ENCODE data around the gene ZBTB21.

The ZBTB21 gene

DNA sequence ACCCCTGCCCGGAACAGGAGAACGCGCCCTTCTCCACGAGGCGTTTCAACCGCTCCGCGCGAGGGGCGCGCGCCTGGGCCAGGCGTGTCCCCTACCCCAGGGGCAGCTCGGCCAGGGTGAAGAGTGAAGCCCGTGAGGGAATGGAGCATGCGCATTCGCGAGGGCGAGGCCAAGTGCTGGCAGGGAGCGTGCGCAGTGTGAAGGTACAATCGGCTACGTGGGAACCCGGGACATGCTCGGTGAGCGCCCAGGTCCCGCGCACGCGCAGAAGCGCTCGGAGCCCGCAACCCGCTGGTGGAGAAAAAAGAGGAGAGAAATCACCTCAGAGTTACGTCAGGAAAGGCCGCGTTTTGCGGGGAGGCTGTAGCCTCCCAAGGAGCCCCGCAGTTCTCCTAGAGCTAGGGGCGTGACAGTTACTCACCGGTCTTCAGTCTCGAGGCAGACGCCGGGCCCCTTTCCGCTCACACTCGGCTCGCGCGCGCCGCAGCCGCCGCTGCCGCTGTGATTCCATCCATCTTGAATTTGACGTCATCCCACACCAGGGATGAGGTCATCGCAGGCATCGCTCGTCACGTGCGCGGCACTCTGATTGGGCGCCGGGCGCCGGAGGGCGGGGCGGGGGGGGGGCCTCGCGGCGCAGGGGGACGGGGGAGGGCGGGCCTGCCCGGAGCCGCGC is at the start of gene ZBTB21:
Gene ZBTB21, minus strand, starts transcription at position 530 of the 676 bp plus-strand sequence. CDS start 16,265 bp downstream, outside the sequence.
- DNase-seq: peak; percentile 97 to 98

DNA sequence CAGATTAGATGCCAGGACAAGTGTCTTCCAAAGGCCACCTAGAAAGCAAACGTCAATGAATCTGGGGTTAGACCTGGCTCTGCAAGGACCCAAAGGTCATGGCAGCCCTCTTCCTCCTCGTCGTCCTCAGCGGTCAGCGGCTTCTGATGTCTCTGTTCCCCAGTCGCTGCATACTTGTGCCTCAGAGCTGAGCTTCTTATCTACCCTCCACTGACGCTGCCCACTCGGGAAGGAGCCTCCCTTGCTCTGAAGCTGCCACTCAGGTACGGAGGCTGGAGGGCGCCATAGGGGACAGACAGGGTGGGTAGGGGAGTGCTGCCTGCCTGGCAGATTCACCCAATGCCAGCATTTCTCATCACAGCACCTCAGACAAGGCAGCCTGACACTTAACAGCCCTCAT is 49.6 kb upstream of the ZBTB21 start:
- no peak for DNase-seq

DNA sequence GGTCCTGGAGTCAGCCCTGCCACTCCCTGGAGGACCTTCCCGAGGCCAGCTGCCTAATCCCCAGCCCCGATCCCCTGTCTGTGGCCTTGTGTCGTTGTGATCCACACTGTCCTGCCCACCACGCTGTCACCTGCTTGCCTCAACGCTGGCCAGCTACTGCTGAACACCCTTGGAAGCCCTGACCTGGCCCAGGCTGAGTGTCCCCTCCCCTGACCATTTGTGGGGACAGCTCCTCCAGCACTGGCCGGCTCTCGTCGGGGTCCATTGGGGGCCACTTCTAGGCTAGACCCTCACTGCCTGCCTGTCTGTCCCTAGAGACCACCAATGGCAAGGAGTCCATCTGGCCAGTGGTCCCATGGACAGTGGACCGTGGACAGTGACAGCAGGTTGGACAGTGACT is 49.0 kb upstream of the ZBTB21 start:
- DNase-seq: no peak

DNA sequence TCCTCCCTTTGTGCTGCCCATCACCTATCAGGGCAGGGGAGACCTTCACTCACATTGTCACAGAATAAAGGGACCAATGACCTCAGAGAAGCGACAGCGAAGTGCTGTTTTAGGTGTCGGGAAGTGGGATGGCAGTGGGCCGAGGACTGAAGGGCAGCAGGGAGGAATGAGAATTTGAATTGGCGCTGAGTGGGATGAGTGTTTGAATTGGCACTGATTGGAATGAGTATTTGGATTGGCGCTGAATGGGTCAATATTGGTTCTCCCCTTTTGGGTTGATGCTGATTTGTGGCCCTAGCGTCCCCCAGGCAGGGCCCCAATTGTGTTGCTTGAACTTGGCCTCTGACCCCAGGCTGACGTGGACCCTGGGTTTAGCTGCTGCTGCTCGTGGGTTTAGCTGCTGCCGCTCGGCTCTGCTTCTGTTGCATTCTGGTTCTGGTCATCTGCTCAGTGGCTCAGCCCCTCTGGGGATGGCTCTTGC is 48.5 kb upstream of the ZBTB21 start:
- DNase-seq: no peak

DNA sequence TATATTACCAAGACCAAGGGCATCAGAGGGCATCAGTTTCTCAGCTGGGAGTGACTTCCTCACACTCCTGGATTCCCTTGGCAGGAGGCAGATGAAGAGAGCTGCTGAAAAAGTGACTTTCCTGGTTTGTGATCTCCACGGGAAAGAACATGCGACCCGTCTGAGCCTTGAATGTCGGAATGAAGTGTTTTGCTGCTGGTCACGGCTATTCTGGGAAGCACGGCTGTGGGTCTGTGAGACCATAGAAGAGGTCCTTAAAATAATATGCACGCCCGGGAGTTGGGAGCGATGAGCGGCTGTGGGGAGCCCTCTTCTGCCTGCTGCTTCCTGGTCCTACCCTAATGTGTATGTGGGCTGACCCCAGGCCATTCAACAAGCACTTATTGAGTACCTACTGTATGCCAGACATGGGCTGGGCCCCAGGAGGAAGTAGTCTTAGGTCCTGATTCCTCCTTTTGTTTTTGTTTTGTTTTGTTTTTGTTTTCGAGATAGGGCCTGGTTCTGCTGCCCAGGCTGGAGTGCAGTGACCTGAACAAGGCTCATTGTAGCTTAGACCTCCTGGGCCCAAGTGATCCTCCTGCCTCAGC is 47.8 kb upstream of the ZBTB21 start:
- no peak for DNase-seq

DNA sequence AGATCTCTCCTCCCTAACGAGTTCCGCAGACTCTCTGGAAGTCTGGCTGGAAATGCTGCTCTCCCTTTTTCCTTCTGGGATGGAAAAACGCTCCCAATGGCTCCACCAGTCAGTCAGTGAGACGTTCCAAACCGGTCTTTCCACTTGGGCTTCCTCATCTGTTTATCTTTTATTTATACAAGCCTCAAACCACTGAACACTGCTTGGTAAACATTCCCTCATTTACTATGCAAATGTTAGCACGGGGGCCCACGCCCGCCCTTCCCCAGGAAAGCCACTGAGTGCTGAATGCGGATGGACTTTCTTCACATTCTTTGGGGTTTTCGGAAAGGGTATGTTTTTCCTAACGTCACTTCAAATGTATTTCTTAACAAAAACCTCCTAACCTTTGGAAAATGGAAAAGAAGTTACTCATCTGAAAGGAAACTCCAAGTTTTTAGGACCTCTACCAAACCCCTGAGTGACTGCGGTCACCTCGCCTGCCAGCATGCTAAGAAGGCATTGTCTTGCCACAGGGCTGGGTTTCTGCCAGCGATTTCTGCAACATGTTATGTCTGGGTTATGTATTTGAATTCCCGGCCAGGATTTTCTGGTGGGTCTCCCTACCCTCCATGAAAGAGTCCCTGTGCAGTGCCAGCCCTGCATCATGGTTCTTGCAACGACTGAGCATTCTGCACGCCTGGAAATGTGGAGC is 47.0 kb upstream of the ZBTB21 start:
- DNase-seq: no peak

DNA sequence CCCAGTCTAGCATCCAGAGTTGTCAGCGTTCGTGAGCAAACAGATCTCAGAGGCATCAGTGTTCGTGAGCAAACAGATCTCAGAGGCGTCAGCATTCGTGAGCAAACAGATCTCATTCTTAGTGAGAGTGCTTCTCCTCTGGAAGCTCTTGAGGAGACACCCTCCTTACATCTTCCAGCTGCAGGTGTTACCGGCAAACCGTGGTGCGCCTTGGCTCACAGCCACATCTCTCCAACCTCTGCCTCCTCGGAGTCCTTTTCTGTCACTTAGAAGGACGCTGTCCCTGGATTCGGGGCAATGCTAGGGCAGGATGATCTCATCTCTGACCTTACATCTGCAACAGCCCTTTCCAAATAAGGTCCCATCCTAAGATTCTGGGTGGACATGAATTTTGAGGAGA is 46.3 kb upstream of the ZBTB21 start:
- no peak for DNase-seq

DNA sequence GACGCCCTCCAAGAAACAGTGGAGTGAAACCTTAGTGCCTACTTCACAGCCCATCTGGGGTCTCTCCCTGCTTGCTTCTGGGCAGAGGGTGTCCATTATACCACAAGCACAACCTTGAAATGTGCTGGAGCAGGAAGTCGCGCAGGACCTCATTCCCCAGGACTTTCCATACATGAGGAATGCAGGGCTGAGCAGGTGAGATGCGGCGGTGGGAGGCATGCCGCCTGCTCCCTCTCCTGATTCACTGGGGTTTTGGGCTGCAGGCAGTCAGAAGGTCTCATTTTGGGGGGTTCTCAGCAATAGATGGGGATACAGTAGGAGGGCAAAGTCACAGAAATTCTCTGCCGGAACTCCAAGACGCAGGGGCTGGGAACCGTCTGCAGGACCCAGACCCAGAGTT is 45.3 kb upstream of the ZBTB21 start:
- DNase-seq: no peak

DNA sequence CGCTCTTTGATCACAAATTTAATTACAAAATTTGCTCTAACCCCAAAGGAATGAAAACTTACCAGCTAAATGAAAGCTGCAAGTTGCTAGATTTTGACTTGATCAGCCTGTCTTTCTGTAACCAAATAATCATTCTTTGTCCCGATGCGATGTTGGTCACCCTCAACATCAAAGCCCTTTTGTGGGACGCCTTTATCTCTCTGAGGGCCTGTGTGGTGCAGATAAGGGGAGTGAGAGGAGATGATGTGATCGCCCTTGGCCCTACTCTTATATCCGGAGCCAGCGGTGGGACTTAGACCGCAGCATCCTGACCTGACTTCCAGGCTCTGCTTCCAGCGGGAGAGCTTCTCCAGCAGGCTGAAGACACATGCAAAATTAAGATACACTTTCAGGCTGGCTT is 41.6 kb upstream of the ZBTB21 start:
- DNase-seq: no peak

DNA sequence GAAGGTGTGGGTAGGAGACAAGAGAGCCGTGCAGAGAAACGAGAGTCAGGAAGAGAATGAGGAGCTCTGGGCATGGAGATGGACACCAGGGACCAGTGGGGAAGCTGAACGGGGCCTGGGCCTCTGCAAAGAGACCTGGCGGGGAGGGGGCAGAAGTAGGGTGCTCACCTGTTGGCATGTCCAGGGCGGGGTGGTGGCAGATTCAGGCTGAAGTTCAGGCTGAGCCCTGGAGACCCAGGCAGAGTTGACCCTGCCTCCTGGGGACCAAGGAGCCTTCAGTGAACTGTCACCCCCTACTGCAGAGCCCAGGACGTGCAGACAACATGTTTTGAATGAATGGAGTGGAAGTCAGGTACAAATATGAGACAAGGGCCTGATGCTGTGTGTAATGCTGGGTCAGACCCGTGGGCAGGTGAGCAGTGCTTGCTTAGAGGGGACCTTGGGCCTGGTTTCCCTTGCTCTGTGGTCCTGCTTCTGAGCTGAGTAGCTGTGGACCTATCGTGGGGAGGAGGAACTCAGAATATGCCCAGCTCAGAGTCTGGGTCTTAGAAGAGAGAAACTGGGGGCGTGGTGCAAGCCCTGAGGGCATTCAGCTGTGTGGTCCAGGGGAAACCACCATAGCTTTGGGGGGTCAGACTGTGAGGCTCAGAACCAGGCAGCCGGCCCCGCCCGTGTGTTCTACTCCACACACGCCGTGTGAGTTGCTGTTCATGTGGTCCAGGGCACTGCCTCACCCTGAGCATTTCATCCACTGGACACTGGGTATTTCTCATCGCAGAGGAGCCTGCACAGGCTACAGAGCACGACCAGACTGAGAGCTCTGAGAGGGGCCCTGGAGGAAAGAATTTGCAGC is 39.6 kb upstream of the ZBTB21 start:
- no peak for DNase-seq

DNA sequence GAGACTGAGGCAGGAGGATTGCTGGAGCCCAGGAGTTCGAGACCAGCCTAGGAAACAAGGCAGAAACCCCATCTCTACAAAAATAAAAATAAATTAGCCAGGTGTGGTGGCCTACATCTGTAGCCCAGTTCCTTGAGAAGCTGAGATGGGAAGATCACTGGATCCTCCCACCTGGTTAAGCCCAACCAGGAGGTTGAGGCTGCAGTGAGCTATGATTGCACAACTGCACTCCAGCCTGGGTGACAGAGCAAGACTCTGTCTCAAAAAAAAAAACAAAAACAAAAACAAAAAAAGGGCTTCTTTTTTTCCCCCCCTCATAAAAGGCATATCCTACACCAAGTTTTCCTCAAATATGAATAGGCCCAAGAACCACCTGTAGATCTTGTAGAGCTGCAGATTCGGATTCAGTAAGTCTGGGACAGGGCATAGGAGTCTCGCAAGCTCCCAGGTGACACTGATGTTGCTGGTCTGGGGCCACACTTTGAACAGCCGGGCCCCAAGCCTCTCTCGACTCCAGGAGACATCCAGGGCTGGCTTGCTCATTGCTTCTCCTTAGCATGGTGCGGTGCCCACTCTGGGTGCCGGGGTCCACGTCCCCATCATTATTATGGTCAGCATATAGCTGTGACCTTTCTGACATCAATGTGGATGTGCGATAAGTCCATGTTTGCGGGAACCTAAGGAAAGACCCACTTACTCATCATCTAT is 38.9 kb upstream of the ZBTB21 start:
- no peak for DNase-seq

DNA sequence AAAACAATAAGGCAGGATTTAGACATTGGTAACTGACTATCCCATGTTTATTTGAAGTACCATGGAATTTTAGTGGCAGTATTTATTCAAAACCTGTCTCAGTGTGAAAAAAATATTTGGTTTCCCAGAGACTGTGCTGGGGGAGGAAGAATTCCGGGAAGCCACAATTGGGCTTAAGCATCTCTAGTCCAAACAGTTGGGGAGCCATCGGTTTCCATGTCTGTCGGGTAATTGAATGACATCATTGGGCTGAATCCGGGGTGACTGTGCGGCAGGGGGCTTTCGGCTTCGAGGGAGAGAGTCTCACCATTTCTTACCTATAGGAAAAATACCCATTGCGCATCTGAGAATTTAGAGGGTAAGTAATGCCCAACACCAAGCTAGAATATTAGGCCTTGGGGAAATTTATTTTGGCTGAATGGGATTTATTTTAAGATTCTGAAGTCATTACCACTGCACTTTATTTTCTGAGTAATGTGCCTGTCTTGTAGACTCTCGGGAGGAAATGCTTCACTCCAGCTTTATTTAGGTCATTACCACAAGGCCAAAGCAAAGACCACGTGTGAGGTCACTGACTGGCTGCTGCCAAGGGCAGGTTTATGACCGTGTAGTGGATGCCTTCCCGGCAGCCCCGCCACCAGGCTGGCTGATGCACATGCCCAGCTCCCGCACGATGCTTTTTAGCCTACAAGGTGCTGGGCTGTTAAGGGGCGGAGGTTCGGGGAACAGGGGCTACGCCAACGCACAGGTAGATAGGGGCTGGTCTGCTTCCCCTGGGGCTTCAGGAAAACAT is 37.9 kb upstream of the ZBTB21 start:
- DNase-seq: no peak

DNA sequence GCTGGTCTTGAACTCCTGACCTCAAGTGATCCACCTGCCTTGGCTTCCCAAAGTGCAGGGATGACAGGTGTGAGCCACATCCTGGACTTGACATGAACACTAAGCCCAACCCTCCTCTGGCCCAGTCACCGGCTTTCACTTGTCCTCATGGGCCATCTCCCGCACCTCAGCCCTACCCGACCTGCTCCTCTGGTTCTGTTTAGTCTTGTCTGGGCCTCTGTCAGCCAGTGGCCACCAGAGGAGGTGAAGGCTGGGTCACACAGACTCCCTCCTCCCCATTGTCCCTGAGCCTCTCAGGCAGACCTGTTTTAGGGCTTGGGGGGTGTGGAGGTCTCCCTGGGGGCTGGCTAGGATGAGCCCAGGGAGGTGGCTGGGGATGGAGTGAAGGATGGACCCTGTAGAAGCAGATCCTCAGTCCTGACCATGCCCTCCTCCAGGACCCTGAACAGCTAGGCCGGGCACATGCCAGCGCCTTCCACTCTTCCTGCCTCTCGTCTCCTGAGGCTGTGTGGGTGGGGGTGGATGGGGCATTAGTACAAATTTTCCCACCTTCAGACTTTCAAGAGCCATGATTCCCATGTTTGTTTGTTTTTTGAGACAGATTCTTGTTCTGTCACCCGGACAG is 34.8 kb upstream of the ZBTB21 start:
- no peak for DNase-seq

DNA sequence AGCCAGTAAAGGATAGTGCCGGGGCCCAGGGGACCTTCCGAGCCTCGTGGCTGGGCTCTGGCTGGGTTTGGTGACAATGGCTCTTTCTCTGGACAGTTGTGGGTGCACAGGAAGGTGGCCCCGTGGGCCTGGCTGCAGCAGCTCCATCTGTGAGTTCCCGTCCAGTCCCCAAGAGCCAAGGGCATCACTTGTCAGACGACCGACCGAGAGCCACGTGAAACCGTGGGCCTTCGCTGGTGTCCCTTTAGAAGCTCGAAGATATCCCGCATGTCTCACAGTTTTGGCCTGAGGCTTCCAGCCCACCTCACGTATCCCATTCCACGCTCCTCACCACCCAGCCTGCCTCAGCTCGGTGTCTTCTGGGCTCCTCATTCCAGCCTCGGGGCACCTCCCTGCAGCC is 33.8 kb upstream of the ZBTB21 start:
- no peak for DNase-seq

DNA sequence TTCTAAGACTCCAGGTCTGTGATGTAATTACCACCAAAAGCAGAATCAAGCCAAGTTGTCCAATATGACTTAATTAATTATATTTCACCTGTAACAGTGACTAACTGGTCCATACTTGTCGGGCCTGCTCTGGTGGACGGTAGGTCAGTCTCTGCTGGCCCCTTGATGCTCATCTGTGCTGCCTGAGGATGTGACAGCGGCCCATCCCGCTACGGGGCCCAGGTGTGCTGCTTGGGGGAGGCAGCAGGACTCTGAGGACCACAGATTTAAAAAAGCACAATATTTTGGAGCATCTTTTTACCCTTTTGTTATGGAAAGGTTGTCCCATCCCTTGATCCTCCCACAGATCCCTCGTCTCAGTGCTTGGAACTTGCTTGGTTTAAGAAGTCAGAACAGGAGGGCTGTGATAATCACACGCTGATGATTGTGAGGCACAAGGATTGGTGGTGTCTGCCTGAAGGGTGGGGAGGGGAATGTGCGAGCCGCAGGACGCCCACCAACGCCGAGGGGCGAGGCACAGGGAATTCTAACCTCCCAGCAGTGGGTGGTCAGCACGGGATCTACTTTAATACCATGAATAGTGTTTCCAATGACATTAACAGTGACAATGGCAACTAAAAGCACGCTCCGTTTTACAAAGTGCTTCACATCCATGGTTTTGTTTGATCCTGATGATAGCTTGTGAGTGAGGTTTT is 33.2 kb upstream of the ZBTB21 start:
- no peak for DNase-seq

DNA sequence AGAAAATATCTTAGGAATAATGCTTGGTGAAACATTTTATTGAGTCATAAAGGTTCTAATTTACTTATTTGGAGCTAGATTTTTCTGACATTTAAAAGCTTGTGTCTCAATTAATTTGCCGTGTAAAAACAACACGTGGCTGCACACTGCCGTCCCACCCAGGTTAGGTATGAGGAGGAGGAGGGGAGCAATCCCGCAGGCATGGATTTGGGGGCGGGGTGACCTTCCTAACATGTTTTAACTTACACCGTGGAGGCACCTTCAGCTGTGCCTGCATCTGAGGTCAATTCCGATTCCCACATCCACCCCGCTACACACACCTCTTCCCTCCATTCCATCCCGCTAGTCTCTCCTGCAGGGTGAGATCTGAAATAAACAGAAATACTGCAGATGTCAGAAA is 32.5 kb upstream of the ZBTB21 start:
- DNase-seq: no peak

DNA sequence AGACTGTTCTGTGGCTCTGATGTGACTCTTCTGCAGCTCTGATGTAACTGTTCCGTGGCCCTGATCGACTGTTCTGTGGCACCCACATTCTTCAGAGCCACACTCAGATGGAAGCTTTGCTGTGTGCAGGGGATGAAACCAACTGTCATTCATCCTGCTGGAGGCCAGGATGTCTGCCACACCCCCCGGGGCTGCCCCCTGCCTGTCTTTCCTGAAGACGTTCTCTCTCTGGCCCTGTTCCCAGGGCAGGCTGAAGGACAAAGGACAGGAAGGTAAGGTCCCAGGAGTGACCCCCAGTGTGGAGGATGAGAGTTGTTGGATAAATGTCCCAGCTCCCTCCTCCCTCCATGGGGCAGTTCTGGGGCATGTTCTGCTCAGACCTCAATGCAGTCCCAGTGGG is 31.6 kb upstream of the ZBTB21 start:
- no peak for DNase-seq

DNA sequence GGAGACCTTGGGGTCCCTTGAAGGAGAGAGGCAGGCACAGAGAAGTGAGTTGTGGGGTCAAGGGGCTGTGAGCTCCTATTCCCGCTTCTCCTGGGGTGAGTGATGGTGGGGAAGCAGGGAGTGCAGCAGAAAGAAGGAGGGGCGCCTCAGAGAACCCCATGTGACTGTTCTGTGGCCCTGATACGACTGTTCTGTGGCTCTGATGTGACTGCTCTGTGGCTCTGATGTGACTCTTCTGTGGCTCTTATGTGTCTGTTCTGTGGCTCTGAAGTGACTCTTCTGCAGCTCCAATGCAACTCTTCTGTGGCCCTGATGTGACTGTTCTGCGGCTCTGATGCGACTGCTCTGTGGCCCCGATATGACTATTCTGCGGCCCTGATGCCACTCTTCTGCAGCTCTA is 31.1 kb upstream of the ZBTB21 start:
- no peak for DNase-seq

DNA sequence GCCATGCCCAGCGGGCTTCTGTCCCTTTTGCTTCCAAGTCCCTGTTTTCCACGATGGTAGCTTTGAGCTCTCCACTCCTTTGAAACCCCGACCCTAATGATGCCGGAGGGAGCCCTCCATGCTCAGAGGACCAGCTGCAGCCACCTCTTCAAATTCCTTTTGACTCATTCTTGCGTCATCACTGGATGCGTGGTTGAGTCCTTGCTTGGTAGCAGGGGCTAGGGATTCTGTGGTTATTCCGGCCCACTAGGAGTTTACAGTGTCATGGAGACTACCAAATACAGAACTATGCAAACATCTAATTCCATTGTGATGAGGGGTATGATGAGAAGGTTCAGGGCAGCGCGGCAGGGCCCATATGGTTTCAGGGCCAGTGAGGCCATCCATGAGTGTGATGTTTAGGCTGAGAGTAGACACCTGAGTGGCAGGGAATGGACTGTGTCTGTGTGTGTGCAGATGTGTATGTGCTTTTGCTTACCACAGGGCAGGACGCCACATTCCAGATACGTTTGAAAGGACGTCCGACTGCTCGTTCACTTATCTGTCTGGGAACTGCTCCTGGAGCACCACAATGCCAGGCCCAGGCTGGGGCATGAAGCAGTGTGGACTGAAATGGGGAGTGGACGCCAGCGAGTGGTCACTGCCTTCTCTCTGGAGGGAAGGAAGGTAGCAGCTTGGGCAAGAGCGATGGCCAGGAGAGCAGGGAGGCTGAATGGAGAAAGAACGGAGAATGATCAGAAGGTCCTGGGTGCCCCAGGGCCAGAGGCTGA is 30.4 kb upstream of the ZBTB21 start:
- DNase-seq: no peak

DNA sequence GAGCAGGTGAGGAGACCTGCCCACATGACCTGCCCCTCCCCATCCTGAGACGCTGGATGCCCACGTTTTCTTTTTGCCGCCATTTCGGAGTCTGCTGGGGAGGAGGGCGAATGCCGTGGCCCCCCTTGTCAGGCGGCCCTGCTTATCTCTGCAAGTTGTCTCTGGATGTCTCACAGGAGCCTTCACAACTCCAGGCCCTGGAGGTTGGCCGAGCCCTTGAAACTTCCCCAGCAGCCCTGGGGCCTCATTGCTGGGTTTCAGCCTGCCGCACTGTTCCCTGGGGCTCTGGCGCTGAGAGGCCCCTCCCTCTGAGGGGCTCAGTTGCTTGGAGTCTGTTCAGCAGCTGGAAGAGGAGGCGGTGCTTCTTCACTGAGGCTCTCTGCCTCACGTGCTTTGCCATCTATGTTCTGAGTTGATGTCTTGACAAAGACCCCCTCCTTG is 29.8 kb upstream of the ZBTB21 start:
- DNase-seq: no peak
